Right lobe of liver (tissue), 6 donors: ENCODE results near the gene CHKA. TPM values are rescaled to one million over a fixed set of nuclear protein-coding genes. Genes with fewer than 3 reads are reported as not detected.

Source experiments
- ATAC-seq, 4 donors: fragments of 200-7000 bp; cut with Tn5 transposase; one replicate each; pipeline ENCODE4 v1.9.1; 2020; ENCODE audit warnings: mild to moderate bottlenecking in 4 of 4, moderate library complexity in 4 of 4
- DNase-seq, 3 donors: peaks; one replicate each; pipeline ENCODE4 v3.0.0-alpha.2; 2020
- H3K27ac ChIP-seq, 3 donors: fragments of 200-600 bp; one replicate each; pipeline ENCODE4 v1.8.0; 2022
- H3K27me3 ChIP-seq, 2 donors: fragments of 200-600 bp; one replicate each; pipeline ENCODE4 v1.8.0; 2022
- H3K36me3 ChIP-seq, 4 donors: fragments of 200-600 bp; sonication (generic) in 1 of 4; one replicate each; pipeline versions ENCODE4 v1.5.1 to v1.8.0; 2017 to 2022; ENCODE audit warnings: control low read depth in 1 of 4
- H3K4me1 ChIP-seq, 4 donors: fragments of 200-600 bp; sonication (generic) in 1 of 4; one replicate each; pipeline versions ENCODE4 v1.5.1 to v1.8.0; 2017 to 2022; ENCODE audit warnings: control low read depth in 1 of 4
- H3K4me3 ChIP-seq, 3 donors: fragments of 200-600 bp; one replicate each; pipeline ENCODE4 v1.8.0; 2022
- H3K9me3 ChIP-seq, 4 donors: fragments of 200-600 bp; sonication (generic) in 1 of 4; one replicate each; pipeline versions ENCODE4 v1.5.1 to v1.8.0; 2017 to 2022; ENCODE audit warnings: control low read depth in 1 of 4
- CTCF ChIP-seq, 4 donors: fragments of 200-600 bp in 3 of 4; fragments of 450-650 bp in 1 of 4; IDR thresholded peaks; one replicate each; pipeline versions ENCODE4 v1.5.1 to v1.8.0; 2016 to 2022; ENCODE audit warnings: antibody characterized with exemption in 4 of 4, mild to moderate bottlenecking in 2 of 4
- POLR2A ChIP-seq: fragments of 450-650 bp; IDR thresholded peaks from one replicate; pipeline ENCODE4 v1.6.1; 2017; ENCODE audit warnings: antibody characterized with exemption, mild to moderate bottlenecking
- WGBS: methylation state at CpG from one replicate; pipeline ENCODE4 v1.1.6; 2018; ENCODE audit warnings: low coverage, low lambda C conversion rate; ENCODE audit not compliant: insufficient coverage; ENCODE audit errors: missing lambda C conversion rate; 5-methylcytosine and 5-hydroxymethylcytosine counted together
- intact Hi-C, 2 donors: fragments of 100-400 bp; cut with DNase I; formaldehyde crosslinking; loops; one replicate each; pipeline versions ENCODE4 v1.11.2 to v1.14.1; 2022
- microRNA-seq, 2 donors: library from miRNA; unstranded; fragments of <30 nt; microRNA quantifications; one replicate each; pipeline ENCODE4, GENCODE V29; 2019 to 2020
- small RNA-seq, 2 experiments: library from RNA; depleted of rRNA; stranded (forward); fragments of <200 nt; gene quantifications; one replicate each; pipeline ENCODE3, GENCODE V24; 2016
- total RNA-seq, 6 experiments: library from RNA; depleted of rRNA in 2 of 6; stranded (reverse); fragments of >200 nt in 2 of 6; fragmentation: NEBNext Ultra II Directional in 3 of 6; extraction: Animal tissue kit (Norgen Biotek cat#: 25700) in 3 of 6; gene quantifications; one replicate each; pipeline versions ENCODE4 v1.1.0 to v1.2.4, GENCODE V29; 2016 to 2023
- donor health status: DM: no; HTN: yes; CAD: no.
- donor health status: DM: no; HTN: no; CAD: no.
- donor health status: DM: no; HTN: no; CAD: no.
- donor health status: DM: no; HTN: yes; CAD: no.
- donor health status: DM: no; HTN: yes; CAD: no.

The CHKA gene
- total RNA-seq, 6 experiments from 2014 or later = 15.1 to 35.8 (median 28.5) TPM

DNA sequence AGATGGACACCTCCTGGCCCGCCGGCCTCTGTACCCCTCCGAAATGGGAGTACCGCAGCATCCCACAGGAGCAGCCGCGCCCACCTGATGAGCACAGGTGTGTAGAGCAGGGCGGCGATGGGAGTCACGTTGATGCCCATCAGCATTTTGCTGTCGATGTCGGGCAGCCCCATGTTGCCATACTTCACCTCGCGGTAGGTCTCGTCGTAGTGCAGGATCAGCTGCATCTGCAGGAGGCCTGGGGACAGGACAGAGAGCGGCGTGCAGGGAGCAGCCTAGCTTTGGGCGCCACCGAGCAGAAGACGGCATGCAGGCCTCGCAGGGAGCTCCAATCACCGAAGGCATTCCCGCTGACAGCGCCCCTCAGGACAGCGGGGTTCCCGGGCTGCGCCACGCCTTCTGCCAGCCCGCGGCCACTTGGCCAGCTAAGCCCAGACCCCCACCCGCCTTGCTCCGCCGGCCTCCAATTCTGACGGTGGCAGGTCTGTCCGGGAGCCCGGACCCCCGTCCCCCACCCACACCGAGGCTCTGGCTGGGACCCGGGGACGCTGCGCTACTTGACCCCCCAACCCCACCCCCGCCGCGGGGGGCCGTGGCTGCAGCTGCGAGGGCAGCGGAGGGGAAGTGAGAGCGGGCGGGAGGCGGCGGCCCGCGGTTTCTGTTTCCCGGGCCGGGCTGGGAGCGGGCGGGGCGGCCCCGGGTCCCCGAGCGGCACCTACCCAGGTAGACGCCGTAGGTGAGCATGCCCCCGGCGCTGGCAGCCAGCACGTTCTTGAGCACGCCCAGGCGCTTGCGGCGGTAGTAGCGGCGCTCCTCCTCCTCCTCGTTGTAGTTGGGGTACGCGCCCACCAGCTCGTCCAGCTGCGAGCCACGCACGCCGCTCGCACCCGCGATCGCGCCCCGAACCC is 118.0 kb downstream of the CHKA start:
- Histone ChIP-seq H3K36me3 (no peaks in the 10 kb centered on the region), H3K4me3 (peak overlapping the region; percentile 57 to 80 (median 62)), H3K9me3 (no peaks in the 10 kb centered on the region), H3K27ac (peak overlapping the region; percentile 47 to 77 (median 70)), H3K4me1 (peaks cover 0 to 4% (median under 1%) of the 10 kb centered on the region in 4 donors), H3K27me3 (no peaks in the 10 kb centered on the region)
- DNase-seq (peak in 1 of 3 donors; percentile 53), ATAC-seq (peak; percentile 13 to 49 (median 29))
- intact Hi-C loops = no loop called here
- WGBS = 28% methylated on average over 8 of the region's 86 CpGs
- TF ChIP-seq CTCF (IDR thresholded peaks at IDR 0.05) = no peak
- TF ChIP-seq POLR2A = no peak

Small RNA genes lying within 50 kb of the gene (microRNA-seq; reads per million reads assigned to microRNA genes)
- gene MIR4691 (0 reads per million in 2 donors), gene MIR6753 (0 to 0.64 reads per million in 2 donors), gene MIR7113 (0 to 0.58 reads per million in 2 donors)

Small RNA genes lying within 50 kb of the gene (small RNA-seq; reads per million reads assigned to genes)
- 0 reads per million in 2 experiments for gene MIR6753

Other genes with a start within 250 kb of the CHKA start
- 10 to 100 TPM; 13.3 to 21.4 (median 17.9) TPM for gene UNC93B1, start 117.3 kb downstream of the CHKA start, total RNA-seq
- 1 to 10 TPM; 2.3 to 7.4 (median 4.4) TPM for gene ALDH3B1, start 111.1 kb downstream of the CHKA start, total RNA-seq
- gene NDUFS8, start 90.7 kb downstream of the CHKA start, total RNA-seq = 100 to 1,000 TPM in 3 of 6 experiments, 10 to 100 TPM in 3; 61.9 to 159 (median 88.4) TPM
- 10 to 100 TPM; 39.4 to 97.1 (median 69.3) TPM for gene TCIRG1, start 82.4 kb downstream of the CHKA start, total RNA-seq
- 10 to 100 TPM; 14.3 to 25.9 (median 17.6) TPM for gene KMT5B, start 91.9 kb upstream of the CHKA start, total RNA-seq
- gene C11orf24, start 150.6 kb upstream of the CHKA start, total RNA-seq = 10 to 100 TPM; 39.4 to 70.9 (median 62.4) TPM
- 100 to 1,000 TPM in 2 of 6 experiments, 10 to 100 TPM in 4; 74.4 to 120 (median 88.2) TPM for gene LRP5, start 191.2 kb upstream of the CHKA start, total RNA-seq